Measurements from ENCODE around the gene PPP1R12B.

DNA sequence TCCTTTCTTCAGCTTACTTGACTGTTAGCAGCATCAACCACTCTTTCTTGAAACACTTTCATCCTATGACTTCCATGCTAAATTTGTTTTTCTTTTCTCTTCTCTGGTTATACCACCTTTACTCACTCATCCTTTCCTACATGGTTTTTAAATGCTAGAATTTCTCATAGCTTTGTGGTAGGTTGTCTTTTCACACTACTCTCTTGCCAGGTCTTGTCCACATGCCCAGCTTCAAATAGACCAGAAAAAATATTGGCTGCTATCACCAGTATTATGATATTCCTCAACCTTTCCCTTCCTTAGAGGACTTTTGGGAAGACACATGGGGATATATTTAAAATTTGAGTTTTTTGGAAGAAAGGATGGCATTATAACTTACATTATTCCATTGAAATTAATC lies 48.8 kb downstream of the PPP1R12B start:
- TF ChIP-seq, protein P1, sequence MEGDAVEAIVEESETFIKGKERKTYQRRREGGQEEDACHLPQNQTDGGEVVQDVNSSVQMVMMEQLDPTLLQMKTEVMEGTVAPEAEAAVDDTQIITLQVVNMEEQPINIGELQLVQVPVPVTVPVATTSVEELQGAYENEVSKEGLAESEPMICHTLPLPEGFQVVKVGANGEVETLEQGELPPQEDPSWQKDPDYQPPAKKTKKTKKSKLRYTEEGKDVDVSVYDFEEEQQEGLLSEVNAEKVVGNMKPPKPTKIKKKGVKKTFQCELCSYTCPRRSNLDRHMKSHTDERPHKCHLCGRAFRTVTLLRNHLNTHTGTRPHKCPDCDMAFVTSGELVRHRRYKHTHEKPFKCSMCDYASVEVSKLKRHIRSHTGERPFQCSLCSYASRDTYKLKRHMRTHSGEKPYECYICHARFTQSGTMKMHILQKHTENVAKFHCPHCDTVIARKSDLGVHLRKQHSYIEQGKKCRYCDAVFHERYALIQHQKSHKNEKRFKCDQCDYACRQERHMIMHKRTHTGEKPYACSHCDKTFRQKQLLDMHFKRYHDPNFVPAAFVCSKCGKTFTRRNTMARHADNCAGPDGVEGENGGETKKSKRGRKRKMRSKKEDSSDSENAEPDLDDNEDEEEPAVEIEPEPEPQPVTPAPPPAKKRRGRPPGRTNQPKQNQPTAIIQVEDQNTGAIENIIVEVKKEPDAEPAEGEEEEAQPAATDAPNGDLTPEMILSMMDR (conservative IDR thresholded peaks at IDR 0.05) = no peak
- TF ChIP-seq EZH2 (IDR thresholded peaks at IDR 0.05; ENCODE audit: low read depth) = no peak
